HPDE6-E6E7 (cell line): ENCODE results near the gene IQCF5.
"Not testable (repeated sequence)": the region's sequence is repeated elsewhere in the genome, so short reads cannot be mapped to it uniquely, and the experiment has no call there.

ENCODE experiments used
- DNase-seq: peaks from one replicate; pipeline ENCODE4 v3.0.0; 2011; ENCODE audit warnings: missing footprints; ENCODE audit errors: extremely low spot score

Gene IQCF5

GRCh38 chr3:51875501-51875900 lies at the start of gene IQCF5:
Gene IQCF5, minus strand, starts transcription at chr3:51875601. Its CDS starts 70 bp downstream, at chr3:51875531.
- DNase-seq = no peak

- no peak for DNase-seq
Observed at GRCh38 chr3:51921081-51921578, 45.7 kb upstream of the IQCF5 start.

- DNase-seq = no peak
Observed at GRCh38 chr3:51916418-51916817, 41.0 kb upstream of the IQCF5 start.

- DNase-seq = no peak
Observed at GRCh38 chr3:51908026-51908425, 32.6 kb upstream of the IQCF5 start.

- no peak for DNase-seq
Observed at GRCh38 chr3:51904034-51904823, 28.8 kb upstream of the IQCF5 start.

- DNase-seq = not testable (repeated sequence)
Observed at GRCh38 chr3:51902361-51902760, 27.0 kb upstream of the IQCF5 start.

- not testable (repeated sequence) for DNase-seq
Observed at GRCh38 chr3:51900043-51900442, 24.6 kb upstream of the IQCF5 start.

- DNase-seq = no peak
Observed at GRCh38 chr3:51897391-51897790, 22.0 kb upstream of the IQCF5 start.

- DNase-seq = no peak
Observed at GRCh38 chr3:51896607-51897305, 21.4 kb upstream of the IQCF5 start.

- DNase-seq = no peak
Observed at GRCh38 chr3:51894939-51895338, 19.5 kb upstream of the IQCF5 start.

- no peak for DNase-seq
Observed at GRCh38 chr3:51894391-51894790, 19.0 kb upstream of the IQCF5 start.

GRCh38 chr3:51891242-51892039 lies 16.0 kb upstream of the IQCF5 start:
- DNase-seq = no peak

- DNase-seq = no peak
Observed at GRCh38 chr3:51888463-51889105, 13.2 kb upstream of the IQCF5 start.

- peak; percentile 31 for DNase-seq
Observed at GRCh38 chr3:51887620-51888019, 12.2 kb upstream of the IQCF5 start.

- DNase-seq = no peak
Observed at GRCh38 chr3:51886447-51886846, 11.0 kb upstream of the IQCF5 start.

- no peak for DNase-seq
Observed at GRCh38 chr3:51879937-51880336, 4.5 kb upstream of the IQCF5 start.

- DNase-seq = no peak
Observed at GRCh38 chr3:51876186-51876585, 785 bp upstream of the IQCF5 start.

- no peak for DNase-seq
Observed at GRCh38 chr3:51874889-51875288, 512 bp downstream of the IQCF5 start.

- no peak for DNase-seq
Observed at GRCh38 chr3:51874411-51874810, 990 bp downstream of the IQCF5 start.

GRCh38 chr3:51873876-51874275 lies 1.5 kb downstream of the IQCF5 start:
- no peak for DNase-seq

GRCh38 chr3:51873253-51873766 lies 2.1 kb downstream of the IQCF5 start:
- DNase-seq = no peak
